Middle frontal gyrus (tissue), 1 donor: ENCODE results near the gene RPL7A.
"Not testable (repeated sequence)": the region's sequence is repeated elsewhere in the genome, so short reads cannot be mapped to it uniquely, and the experiment has no call there.

Source experiments
- DNase-seq: peaks from one replicate; pipeline ENCODE4 v3.0.0-alpha.2; 2015; ENCODE audit warnings: low spot score; ENCODE audit errors: extremely low spot score

RPL7A gene

DNA sequence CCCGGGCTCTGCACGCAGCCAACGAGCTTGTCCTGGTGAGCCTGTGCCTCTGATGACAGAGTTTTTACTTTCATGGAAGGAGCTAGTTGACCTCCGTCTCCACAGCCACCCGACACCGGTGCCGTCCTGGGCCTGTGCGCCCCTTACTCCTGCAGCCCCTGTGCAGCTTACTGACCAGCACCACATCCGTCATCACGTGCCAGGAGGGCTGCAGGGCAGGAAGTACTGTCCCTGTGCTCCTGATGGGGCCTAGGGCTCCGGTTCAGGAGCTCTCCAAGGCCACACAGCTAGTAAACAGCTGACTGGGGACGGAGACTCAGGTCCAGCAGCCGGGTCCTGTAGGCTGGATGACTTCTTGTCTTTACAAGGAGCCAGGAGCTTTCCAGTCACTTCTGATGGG lies 38.3 kb downstream of the RPL7A start:
- no peak for DNase-seq

GRCh38 chr9:133387680-133388079 lies 39.7 kb downstream of the RPL7A start:
- DNase-seq: no peak

- DNase-seq: no peak
Observed at GRCh38 chr9:133389025-133389557, 41.1 kb downstream of the RPL7A start.

DNA sequence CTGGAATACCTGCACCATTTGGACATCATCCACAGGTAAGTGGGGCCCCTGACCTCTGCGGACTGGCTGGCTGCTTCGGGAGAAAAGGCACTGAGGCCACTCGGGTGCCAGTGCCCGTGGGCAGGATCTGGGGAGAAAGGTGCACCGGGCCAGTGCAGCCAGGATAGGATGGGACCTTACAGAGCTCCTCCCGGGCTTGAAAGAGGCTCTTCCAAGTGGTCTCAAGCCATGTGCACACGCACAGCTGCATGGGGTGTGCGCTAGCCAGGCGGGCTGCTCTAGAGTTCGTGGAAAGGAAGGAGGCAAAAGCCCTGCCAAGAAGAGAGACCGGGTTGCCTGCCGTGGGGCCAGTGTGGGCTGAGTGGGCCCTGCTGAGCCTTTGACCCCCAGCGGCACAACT lies 41.5 kb downstream of the RPL7A start:
- no peak for DNase-seq

DNA sequence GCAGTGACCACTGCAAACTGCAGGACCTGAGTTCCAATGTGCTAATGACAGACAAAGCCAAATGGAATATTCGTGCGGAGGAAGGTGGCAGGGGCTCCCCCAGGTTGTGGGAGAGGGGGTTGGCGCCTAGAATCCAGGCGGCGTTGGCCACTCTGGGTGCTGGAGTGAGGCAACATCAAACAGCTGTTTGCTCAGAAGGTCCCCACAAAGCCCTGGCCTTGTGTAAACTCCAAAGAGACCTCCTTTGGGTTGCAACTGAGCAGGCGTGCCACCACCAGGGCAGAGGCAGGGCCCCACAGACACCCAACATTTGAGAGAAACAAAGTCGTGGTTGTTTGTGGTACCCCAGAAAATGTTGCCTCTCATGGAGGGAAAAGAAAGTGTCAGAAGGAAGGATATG lies 42.7 kb downstream of the RPL7A start:
- DNase-seq: no peak

- DNase-seq: not testable (repeated sequence)
Observed at GRCh38 chr9:133391449-133391848, 43.4 kb downstream of the RPL7A start.

- DNase-seq: not testable (repeated sequence)
Observed at GRCh38 chr9:133392308-133392707, 44.3 kb downstream of the RPL7A start.

- DNase-seq: no peak
Observed at GRCh38 chr9:133393399-133393798, 45.4 kb downstream of the RPL7A start.

DNA sequence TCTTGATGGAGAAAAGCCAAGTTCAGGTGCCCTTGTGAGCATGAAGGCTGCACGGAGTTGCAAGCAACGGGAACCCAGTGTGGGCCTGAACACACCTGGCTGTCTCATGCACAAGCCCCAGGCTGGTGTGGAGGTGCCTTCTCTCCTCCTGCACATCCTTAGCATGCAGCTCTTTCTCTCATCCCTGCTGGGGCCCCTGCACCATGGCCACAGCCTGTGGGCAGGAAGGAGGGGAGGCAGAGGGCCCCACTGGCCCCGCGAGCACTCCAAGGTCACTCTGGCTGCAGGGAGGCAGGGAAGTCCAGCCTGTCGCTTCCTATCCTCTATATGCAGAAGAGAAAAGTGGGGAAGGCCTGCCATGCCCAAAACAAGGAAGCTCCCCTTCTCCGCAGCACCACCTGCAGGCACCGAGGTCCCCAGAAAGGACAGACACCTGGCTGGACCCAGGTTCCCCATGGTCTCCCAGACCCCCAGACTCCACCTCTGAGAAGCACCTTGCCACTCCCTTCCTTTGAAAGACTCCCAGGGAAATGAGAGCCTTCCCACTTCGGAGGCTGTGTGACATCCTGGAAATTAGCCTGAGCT lies 46.8 kb downstream of the RPL7A start:
- DNase-seq: no peak

GRCh38 chr9:133396952-133397351 lies 48.9 kb downstream of the RPL7A start:
- no peak for DNase-seq

GRCh38 chr9:133397370-133397769 lies 49.4 kb downstream of the RPL7A start:
- no peak for DNase-seq

DNA sequence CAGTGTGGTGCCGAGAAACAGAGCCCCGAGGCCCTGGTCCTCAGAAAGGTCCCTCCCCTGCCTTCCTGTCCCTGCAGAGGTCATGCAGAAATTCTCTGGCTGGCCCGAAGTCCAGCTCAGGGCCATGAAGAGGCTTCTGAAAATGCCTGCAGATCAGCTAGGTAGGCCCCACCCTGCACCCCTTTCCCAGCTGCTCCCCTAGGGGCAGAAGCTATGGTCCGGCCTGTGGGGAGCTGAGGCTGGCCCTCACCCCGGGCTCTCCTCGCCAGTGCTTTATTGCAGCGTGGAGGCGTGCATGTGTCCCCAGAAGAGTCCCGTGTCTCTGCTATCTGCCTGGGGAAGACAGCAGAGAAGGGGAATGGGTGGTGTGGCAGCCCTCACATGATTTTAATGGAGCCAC lies 49.9 kb downstream of the RPL7A start:
- DNase-seq: no peak

DNA sequence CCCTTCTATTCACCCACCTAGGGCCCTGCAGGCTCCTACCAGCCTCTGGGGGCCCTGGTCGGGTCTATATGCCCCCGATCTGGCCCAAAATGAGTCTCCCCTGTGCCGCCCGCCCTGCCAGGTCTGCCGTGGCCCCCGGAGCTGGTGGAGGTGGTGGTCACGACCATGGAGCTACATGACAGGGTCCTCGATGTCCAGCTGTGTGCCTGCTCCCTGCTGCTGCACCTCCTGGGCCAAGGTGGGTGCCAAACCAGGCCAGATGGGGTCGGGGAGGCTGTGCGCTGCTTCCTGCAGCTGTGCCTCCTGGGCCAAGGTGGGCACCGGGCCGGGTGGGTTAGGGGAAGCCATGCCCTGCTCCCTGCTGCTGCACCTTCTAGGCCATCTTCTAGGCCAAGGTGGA lies 52.3 kb downstream of the RPL7A start:
- no peak for DNase-seq
